Measurements from ENCODE around the gene MAN1C1.

MAN1C1 gene

GRCh38 chr1:25815208-25816111 lies 198.9 kb downstream of the MAN1C1 start:
- TF ChIP-seq CTCF (conservative IDR thresholded peaks at IDR 0.05; ENCODE audit: low read depth, low read length): no peak
- Histone ChIP-seq H3K4me3 (IDR thresholded peaks at IDR 0.05; ENCODE audit: insufficient read depth, low read depth, low read length) (no peak overlapping the region), H3K36me3 (ENCODE audit: insufficient read depth) (no peaks in the 10 kb centered on the region), H3K4me2 (no peak overlapping the region), H3K4me1 (ENCODE audit: low read depth, poor library complexity, severe bottlenecking) (peaks cover 16% of the 10 kb centered on the region), H2AFZ (ENCODE audit: low read depth) (no peak overlapping the region), H3K79me2 (ENCODE audit: insufficient read depth, low read depth) (no peaks in the 10 kb centered on the region), H3K9ac (no peak overlapping the region), H4K20me1 (ENCODE audit: insufficient read depth) (no peaks in the 10 kb centered on the region), H3K27ac (no peak overlapping the region), H3K27me3 (ENCODE audit: insufficient read depth, low read depth) (no peaks in the 10 kb centered on the region)

- no peaks in the 10 kb centered on the region for H3K27me3 ChIP-seq (ENCODE audit: insufficient read depth, low read depth)
- no peak overlapping the region for H3K9ac ChIP-seq
- H3K27ac ChIP-seq: no peak overlapping the region
- no peak overlapping the region for H3K4me3 ChIP-seq (IDR thresholded peaks at IDR 0.05; ENCODE audit: insufficient read depth, low read depth, low read length)
- no peak overlapping the region for H3K4me2 ChIP-seq
- H2AFZ ChIP-seq (ENCODE audit: low read depth): no peak overlapping the region
- H4K20me1 ChIP-seq (ENCODE audit: insufficient read depth): no peaks in the 10 kb centered on the region
- H3K36me3 ChIP-seq (ENCODE audit: insufficient read depth): no peaks in the 10 kb centered on the region
- H3K79me2 ChIP-seq (ENCODE audit: insufficient read depth, low read depth): no peaks in the 10 kb centered on the region
- TF ChIP-seq CTCF (conservative IDR thresholded peaks at IDR 0.05; ENCODE audit: low read depth, low read length): no peak
- H3K4me1 ChIP-seq (ENCODE audit: low read depth, poor library complexity, severe bottlenecking): peaks cover 11% of the 10 kb centered on the region
Observed at GRCh38 chr1:25816112-25816718, 199.6 kb downstream of the MAN1C1 start.

- no peak overlapping the region for H3K4me2 ChIP-seq
- H3K9ac ChIP-seq: no peak overlapping the region
Observed at GRCh38 chr1:25817840-25818501, 201.4 kb downstream of the MAN1C1 start.

GRCh38 chr1:25818569-25818968 lies 202.0 kb downstream of the MAN1C1 start:
- Histone ChIP-seq H3K4me3 (IDR thresholded peaks at IDR 0.05; ENCODE audit: insufficient read depth, low read depth, low read length) (no peak overlapping the region), H3K27me3 (ENCODE audit: insufficient read depth, low read depth) (no peaks in the 10 kb centered on the region), H3K79me2 (ENCODE audit: insufficient read depth, low read depth) (no peaks in the 10 kb centered on the region), H3K4me2 (peak overlapping the region; percentile 65), H3K36me3 (ENCODE audit: insufficient read depth) (no peaks in the 10 kb centered on the region), H4K20me1 (ENCODE audit: insufficient read depth) (no peaks in the 10 kb centered on the region), H3K4me1 (ENCODE audit: low read depth, poor library complexity, severe bottlenecking) (peaks cover 21% of the 10 kb centered on the region), H3K9ac (no peak overlapping the region), H2AFZ (ENCODE audit: low read depth) (no peak overlapping the region), H3K27ac (no peak overlapping the region)
- no peak for TF ChIP-seq CTCF (conservative IDR thresholded peaks at IDR 0.05; ENCODE audit: low read depth, low read length)

More at GRCh38 chr1:25817840-25818501, 201.4 kb downstream of the MAN1C1 start:
- Histone ChIP-seq H3K4me1 (ENCODE audit: low read depth, poor library complexity, severe bottlenecking) (peaks cover 21% of the 10 kb centered on the region), H3K27me3 (ENCODE audit: insufficient read depth, low read depth) (no peaks in the 10 kb centered on the region), H3K79me2 (ENCODE audit: insufficient read depth, low read depth) (no peaks in the 10 kb centered on the region), H3K4me3 (IDR thresholded peaks at IDR 0.05; ENCODE audit: insufficient read depth, low read depth, low read length) (no peak overlapping the region), H4K20me1 (ENCODE audit: insufficient read depth) (no peaks in the 10 kb centered on the region), H3K27ac (no peak overlapping the region), H3K36me3 (ENCODE audit: insufficient read depth) (no peaks in the 10 kb centered on the region), H2AFZ (ENCODE audit: low read depth) (no peak overlapping the region)
- TF ChIP-seq CTCF (conservative IDR thresholded peaks at IDR 0.05; ENCODE audit: low read depth, low read length): no peak
